T47D (cell line): ENCODE results near the gene CHIA.

ENCODE experiments used
- DNase-seq, 2 experiments: peaks; one replicate each; pipeline versions ENCODE4 v3.0.0 to v3.0.0-alpha.2; 2011 to 2012; ENCODE audit warnings: low read depth in 1 of 2, low spot score in 1 of 2
- JUND ChIP-seq: IDR thresholded peaks from 2 replicates; pipeline ENCODE4 v1.6.1; 2012; ENCODE audit warnings: low read depth
- in situ Hi-C: cut with HindIII; loops from 2 replicates; pipeline ENCODE4 v1.10.0; 2016; ENCODE audit warnings: low sequenced_read_pairs, low pct_unique_long_range_greater_than_20kb

The CHIA gene

DNA sequence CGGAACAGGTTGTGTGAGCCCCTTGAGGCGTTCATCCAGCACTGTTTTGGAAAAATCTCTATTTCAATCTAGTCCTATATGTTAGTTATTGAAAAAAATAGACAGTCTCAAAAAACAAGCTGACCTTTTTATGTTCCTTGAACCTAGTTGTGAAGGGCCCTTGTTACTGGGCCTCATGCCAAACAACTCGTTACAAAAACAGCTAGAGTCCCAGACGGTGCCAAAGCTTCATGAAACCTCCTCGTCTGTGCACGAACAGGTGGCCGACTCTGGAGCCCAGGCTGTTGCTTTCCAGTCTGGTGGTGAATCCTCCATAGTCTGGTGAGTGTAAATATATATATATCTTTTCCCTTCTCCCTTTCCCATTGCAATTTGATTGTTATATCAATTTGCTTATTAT is at the start of gene CHIA:
TSS of gene CHIA (plus strand) at position 222 of the 400 bp plus-strand sequence. CDS start 19,617 bp downstream, outside the sequence.
- in situ Hi-C loops, result no loop called here
- no peak for DNase-seq
- TF ChIP-seq JUND, result no peak

DNA sequence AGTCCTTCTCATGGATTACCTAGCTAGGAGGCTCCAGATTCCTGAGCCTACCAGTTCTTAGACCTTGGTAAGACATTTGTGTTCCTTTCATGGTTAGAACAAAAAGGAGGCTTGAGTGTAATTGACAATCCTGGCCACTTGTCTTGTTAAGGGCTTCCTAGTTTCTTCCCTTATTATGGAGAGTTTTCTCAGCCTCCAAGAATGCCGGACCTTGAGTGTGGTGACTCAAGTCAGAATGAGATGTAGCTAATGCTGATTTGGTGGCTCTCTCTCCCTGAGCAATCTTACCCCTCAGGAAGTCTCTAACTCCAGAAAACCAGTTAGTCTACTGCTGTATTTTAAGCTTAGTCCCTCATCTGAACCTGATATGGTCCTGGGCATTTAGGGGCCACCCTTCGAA is 48.9 kb upstream of the CHIA start:
- no peak for TF ChIP-seq JUND
- in situ Hi-C loops, result no loop called here
- no peak for DNase-seq

DNA sequence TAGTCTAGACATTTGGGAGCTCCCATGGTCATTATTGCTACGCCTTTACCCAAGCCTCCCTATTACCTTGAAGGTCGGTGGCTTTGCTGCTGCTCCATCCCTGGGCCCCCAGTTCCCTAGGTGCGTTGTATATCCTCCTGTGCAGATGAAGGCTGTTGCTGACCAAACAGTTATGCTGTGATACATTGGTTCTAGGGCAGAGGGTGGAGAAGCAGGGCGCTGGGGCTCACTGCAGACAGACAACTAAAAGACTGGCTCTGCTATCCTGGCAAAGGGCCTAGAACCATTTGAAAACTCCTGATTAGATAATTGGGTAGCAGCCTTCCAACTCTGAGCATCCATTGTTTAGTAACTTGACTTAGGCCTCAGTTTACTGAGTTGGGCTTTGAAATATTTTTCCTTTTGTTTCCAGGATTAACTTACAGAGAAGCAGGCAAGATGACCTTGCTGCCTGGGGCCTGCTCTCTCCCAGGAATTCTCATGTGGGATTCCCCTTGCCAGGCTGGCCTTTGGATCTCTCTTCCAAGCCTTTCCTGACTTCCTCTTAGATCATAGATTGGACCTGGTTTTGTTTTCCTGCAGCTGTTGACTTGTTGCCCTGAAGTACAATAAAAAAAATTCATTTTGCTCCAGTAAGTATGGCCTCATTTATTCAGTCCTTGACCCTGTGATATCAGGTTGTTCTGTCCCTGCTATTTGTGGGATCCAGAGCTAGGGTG is 47.7 kb upstream of the CHIA start:
- in situ Hi-C loops, result no loop called here
- no peak for TF ChIP-seq JUND
- DNase-seq, result no peak

DNA sequence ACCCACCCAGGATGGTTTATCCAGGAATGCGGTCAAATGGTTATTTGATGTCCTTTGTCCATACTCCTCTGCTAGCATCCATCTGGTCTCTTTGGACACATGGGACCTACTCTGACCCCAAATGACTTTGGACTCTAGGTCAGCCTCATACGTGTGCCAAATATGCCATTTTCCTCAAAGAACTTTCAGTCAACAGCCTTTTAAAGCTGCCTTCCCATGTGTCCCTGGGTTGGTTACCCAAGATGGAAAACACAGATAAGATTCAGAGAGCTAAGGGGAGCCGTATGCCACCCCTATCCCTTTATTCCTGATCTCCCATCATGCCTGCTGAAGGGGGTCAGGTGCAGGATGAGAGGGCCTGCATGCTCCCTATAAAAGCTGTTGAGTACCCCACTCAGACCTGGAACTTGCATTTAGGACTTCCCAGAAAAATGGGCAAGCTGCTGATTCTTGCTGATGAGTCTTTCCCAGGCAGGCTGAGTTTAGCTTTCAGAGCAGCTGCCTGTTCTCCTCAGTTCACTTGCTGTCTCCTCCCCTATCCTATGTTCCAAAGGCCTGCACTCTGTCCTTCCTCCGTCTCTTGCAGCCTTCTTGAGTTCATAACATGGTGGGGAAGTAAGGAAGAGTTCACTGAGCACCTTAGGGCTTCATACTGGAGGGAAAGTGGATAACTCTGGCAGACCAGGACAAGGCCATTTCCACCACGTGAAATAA is 43.4 kb upstream of the CHIA start:
- no peak for TF ChIP-seq JUND
- in situ Hi-C loops, result no loop called here
- DNase-seq, result no peak

- in situ Hi-C loops, result no loop called here
- no peak for DNase-seq
These were observed 40.7 kb upstream of the CHIA start for GRCh38 chr1:111249960-111250359.

DNA sequence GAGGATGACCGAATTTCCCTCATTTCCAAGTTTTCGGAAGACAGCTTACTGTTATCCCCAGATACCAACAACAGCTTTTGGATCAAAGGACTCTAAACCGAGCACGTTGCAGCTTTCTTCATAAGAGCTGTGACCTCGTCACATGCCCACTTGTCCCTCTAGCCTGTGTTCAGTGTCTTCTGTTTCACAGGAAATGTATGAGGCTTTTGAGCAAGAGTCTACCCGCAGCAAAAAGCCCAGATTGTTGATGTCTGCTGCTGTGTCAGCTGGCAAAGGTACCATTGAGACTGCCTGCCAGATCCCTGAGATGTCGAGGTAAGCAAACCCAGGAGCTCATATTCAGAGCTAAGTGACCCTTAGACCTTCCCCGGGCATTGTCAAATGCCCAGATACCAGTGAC is 39.1 kb upstream of the CHIA start:
- TF ChIP-seq JUND, result no peak
- in situ Hi-C loops, result no loop called here
- no peak for DNase-seq

More at GRCh38 chr1:111249960-111250359, 40.7 kb upstream of the CHIA start:
- no peak for TF ChIP-seq JUND

DNA sequence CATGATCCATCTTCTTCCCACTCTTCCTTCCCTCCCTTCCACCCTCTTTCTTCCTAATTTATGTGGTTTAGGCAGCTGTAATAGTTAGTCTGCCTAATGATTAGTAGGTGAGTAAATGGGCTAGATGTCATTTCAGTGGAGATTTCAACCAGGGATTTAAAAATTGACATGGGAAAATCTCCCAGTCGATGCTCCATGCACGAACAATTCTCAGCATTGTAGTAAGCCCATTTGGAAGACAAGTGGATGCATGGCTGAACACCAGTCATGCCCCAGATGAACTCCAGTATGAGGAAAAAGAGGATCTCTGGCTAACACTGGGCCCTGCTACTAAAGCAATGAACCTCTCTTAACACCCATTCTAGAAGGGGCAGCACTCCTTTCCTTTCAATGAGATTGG is 37.9 kb upstream of the CHIA start:
- DNase-seq, result no peak
- TF ChIP-seq JUND, result no peak
- in situ Hi-C loops, result no loop called here

DNA sequence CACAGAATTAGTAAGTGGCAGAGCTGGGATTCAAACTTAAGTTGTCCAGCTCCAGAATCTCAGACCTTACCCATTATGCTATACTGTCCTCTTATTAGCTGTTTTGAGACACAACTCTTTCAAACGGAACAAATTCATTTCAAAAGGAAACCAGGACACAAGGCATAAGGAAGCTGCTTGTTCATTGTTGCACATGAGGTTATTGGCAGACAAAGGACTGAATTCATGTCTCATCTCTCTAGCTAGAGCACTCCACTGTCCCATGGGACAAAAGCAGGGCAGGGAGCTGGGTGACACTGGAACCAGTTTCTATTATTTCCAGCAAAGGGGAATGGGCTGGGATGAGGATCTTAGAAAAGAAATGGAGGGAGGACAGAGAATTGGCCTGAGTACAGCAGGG is 36.8 kb upstream of the CHIA start:
- TF ChIP-seq JUND, result no peak
- in situ Hi-C loops, result no loop called here
- no peak for DNase-seq

DNA sequence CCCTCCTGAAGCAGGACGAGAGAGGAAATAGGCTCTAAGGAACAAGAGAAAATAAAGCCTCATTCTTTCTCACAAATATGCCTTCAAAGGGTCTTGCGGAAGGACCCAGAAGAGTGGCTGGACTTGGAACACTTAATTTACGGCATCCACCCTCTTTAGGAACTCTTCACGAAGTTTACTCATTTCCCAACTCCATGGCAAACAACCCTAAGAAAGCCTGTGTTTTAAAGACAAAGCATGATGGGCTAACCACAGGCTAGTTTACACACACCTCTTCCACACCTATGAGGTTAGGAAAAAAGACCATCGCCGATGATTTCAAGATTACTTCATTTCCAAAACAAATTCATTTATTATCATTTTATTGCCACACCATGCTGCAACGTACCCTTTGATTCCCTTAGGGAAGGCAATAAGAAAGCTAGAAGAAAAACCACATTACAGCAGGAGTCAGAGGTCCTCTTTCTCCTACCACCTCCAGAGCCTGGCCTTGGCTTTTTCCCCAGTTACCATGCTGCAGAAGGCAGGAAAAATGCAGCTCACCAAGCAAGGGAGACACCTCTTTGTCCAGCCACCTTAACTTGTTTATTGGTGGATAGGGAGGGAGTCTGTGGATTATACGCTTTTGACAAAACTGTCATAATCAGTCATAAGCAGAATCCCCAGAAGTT is 33.5 kb upstream of the CHIA start:
- in situ Hi-C loops, result no loop called here
- no peak for TF ChIP-seq JUND
- no peak for DNase-seq

DNA sequence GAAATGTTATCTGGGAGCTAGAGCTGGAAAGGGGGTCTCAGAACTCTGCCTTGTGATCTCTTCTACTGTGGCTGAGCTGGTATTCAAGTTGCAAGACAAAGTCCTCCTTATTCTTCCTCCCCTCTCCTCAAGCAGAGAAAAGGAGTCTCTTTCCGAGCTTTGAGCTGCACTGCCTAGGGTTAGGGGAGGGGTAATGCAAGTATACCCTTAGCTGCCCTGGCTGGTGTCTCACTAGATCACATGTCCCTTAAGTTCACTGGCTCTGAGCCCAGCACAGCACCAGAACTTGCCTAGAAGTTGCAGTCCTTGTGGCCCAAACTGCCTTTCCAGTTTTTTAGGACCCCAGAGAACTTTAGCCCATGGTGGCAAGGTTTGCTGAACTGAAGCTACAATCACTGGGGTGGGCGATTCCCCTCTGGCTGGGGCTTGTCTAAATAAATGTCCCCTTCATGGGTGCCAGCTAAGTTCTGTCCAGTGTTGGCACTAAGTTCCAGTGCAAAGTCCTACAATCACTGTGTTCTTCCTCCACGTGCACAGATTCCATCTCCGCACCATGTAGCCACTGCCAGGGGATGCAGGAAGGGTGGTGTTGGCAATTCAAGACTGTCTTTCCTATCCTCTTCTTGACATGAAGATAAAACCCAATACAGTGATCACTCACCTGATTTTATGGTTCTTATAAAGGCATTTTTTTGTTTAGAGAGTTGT is 22.7 kb upstream of the CHIA start:
- TF ChIP-seq JUND, result no peak
- DNase-seq, result no peak
- in situ Hi-C loops, result no loop called here

DNA sequence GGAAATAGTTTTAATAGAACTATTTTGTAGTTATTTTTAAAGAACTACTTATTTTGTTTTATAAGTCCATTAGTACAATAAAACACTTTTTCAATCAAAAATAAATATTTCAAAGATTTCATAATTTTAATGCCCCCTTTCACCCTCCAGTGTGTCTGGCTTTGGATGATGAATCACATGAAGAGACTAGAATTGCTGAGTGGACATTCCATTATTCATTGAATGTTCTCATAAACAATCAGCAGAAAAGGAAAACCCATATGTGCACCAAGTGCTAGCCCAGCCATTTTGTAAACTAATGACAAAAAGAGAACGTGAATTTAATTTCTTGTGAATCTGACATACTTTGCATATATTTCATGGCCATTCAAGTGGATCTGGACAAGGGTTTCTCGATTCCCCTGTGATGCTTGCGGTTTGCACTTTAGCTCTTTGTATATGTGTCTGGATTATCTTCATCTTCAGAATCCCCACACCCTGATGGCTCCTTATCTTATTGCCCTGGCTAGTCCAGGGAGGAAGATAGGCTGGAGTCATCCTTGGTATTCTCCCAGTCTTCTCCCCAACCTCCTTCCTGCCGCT is 20.7 kb upstream of the CHIA start:
- DNase-seq, result no peak
- in situ Hi-C loops, result no loop called here
- no peak for TF ChIP-seq JUND

GRCh38 chr1:111270771-111271463 is 19.7 kb upstream of the CHIA start:
- no peak for TF ChIP-seq JUND
- in situ Hi-C loops, result no loop called here
- DNase-seq, result no peak
